Heart right ventricle (tissue), 16 donors: ENCODE data around the gene ZSCAN22. TPM values are rescaled to one million over a fixed set of nuclear protein-coding genes. Genes with fewer than 3 reads are reported as not detected.

Experiments
- ATAC-seq, 8 donors: fragments of 200-7000 bp; cut with Tn5 transposase; one replicate each; pipeline ENCODE4 v1.9.1; 2020; ENCODE audit warnings: mild to moderate bottlenecking in 8 of 8, moderate library complexity in 8 of 8, moderate number of reproducible peaks in 1 of 8
- DNase-seq, 2 donors: peaks; one replicate each; pipeline ENCODE4 v3.0.0-alpha.2; 2020
- H3K27ac ChIP-seq, 10 donors: fragments of 200-600 bp; sonication (generic) in 2 of 10; one replicate each; pipeline versions ENCODE4 v1.5.0 to v1.8.0; 2020 to 2022; ENCODE audit warnings: mild to moderate bottlenecking in 3 of 10
- H3K27me3 ChIP-seq, 7 donors: fragments of 200-600 bp; one replicate each; pipeline ENCODE4 v1.8.0; 2021 to 2022; ENCODE audit warnings: mild to moderate bottlenecking in 2 of 7
- H3K36me3 ChIP-seq, 9 donors: fragments of 200-600 bp; sonication (generic) in 1 of 9; one replicate each; pipeline versions ENCODE4 v1.5.0 to v1.8.0; 2020 to 2022; ENCODE audit warnings: mild to moderate bottlenecking in 2 of 9
- H3K4me1 ChIP-seq, 9 donors: fragments of 200-600 bp; sonication (generic) in 1 of 9; one replicate each; pipeline versions ENCODE4 v1.5.0 to v1.8.0; 2020 to 2022; ENCODE audit warnings: mild to moderate bottlenecking in 4 of 9
- H3K4me3 ChIP-seq, 10 donors: fragments of 200-600 bp; sonication (generic) in 2 of 10; one replicate each; pipeline versions ENCODE4 v1.5.0 to v1.8.0; 2020 to 2022; ENCODE audit warnings: mild to moderate bottlenecking in 7 of 10, moderate library complexity in 2 of 10
- H3K9me3 ChIP-seq, 11 donors: fragments of 200-600 bp in 10 of 11; sonication (generic) in 2 of 11; one replicate each; pipeline versions ENCODE4 v1.5.0 to v1.8.0; 2013 to 2022; ENCODE audit warnings: mild to moderate bottlenecking in 2 of 11, control low read depth in 1 of 11, moderate library complexity in 1 of 11
- CTCF ChIP-seq, 9 donors: fragments of 200-600 bp; sonication (generic) in 2 of 9; IDR thresholded peaks; one replicate each; pipeline versions ENCODE4 v1.5.0 to v1.8.0; 2021 to 2022; ENCODE audit warnings: antibody characterized with exemption in 9 of 9, mild to moderate bottlenecking in 5 of 9, moderate library complexity in 1 of 9
- WGBS, 2 donors: extraction: QIAGEN DNeasy Blood & Tissue Kit; methylation state at CpG; one replicate each; pipeline ENCODE4 v1.1.7; 2013; ENCODE audit warnings: inconsistent platforms in 1 of 2; 5-methylcytosine and 5-hydroxymethylcytosine counted together
- intact Hi-C, 10 donors: fragments of 100-400 bp; cut with DNase I; formaldehyde crosslinking; loops; one replicate each; pipeline versions ENCODE4 v1.11.1 to v1.14.2; 2022
- polyA plus RNA-seq, 2 donors: library from polyadenylated mRNA; stranded (reverse); fragments of 200-250 nt; gene quantifications; one replicate each; pipeline ENCODE4 v1.2.3, GENCODE V29; 2013
- total RNA-seq, 10 donors: library from RNA; stranded (reverse); fragmentation: NEBNext Ultra II Directional in 3 of 10; extraction: Animal tissue kit (Norgen Biotek cat#: 25700) in 3 of 10; gene quantifications; one replicate each; pipeline versions ENCODE4 v1.2.1 to v1.2.4, GENCODE V29; 2021 to 2023
- donor health status: Arrhythmogenic right ventricular cardiomyopathy.
- donor health status: ischemic (EF 13 %, LVEDD 7.1; RV severe dilation, severe dysfunction).
- donor health status: healthy with polysubstance abuse.
- donor health status: DM: no; HTN: yes; CAD: no.
- donor health status: DM: no; HTN: no; CAD: no.
- donor health status: ischemic (EF 25% LVEDD 6.9; RV normal size, moderate dysfunction).
- donor health status: ischemic (EF 25% LVEDD 5.7; RV mildly dilated, moderate dysfunction).
- donor health status: healthy.
- donor health status: DM: yes; HTN: yes; CAD: no.
- donor health status: Ischemic cardiomyopathy.
- donor health status: ischemic (EF 35%, LVEDD 5.7; RV mildly dilated, moderate dysfunction).
- donor health status: nonischemic (EF 11% LVEDD 7.7; RV severe dilation, severe dysfunction).
- donor health status: DM: yes; HTN: yes; CAD: no.
- donor health status: PGD.
- donor health status: ischemic (EF 29% LVEDD 5.4; RV normal size, mild dysfunction).
- donor health status: nonischemic (EF 23%, LVEDD 6.1; RV moderate dilation, normal function).

The ZSCAN22 gene
- total and polyA plus RNA-seq, 12 donors: 0.80 to 2.1 (median 1.4) TPM

- 82% methylated on average over 26 of the region's 26 CpGs for whole genome bisulfite sequencing, 2 donors
- Histone ChIP-seq H3K36me3 (peaks cover 0 to 4% (median 0%) of the 10 kb centered on the region in 9 donors), H3K4me1 (peaks cover 8 to 48% (median 39%) of the 10 kb centered on the region in 9 donors), H3K27me3 (peaks cover 6 to 82% (median 64%) of the 10 kb centered on the region in 7 donors), H3K27ac (no peak within 1 kb of the TSS), H3K4me3 (no peak within 1 kb of the TSS), H3K9me3 (no peaks in the 10 kb centered on the region)
- intact Hi-C loops: no loop called here
- no peak for ATAC-seq
- no peak for DNase-seq
- no peak for TF ChIP-seq CTCF (IDR thresholded peaks at IDR 0.05)
Observed at GRCh38 chr19:58352760-58353671, 26.2 kb downstream of the ZSCAN22 start, which contains the start of gene A1BG. Gene A1BG (minus strand): TSS chr19:58353492. CDS start chr19:58353437, 55 bp downstream.

GRCh38 chr19:58353717-58354477 is 27.1 kb downstream of the ZSCAN22 start:
- no peak for TF ChIP-seq CTCF (IDR thresholded peaks at IDR 0.05)
- Histone ChIP-seq H3K36me3 (peaks cover 0 to 4% (median 0%) of the 10 kb centered on the region in 9 donors), H3K27me3 (peaks cover 6 to 79% (median 55%) of the 10 kb centered on the region in 7 donors), H3K27ac (no peak overlapping the region), H3K4me3 (no peak overlapping the region), H3K9me3 (no peaks in the 10 kb centered on the region), H3K4me1 (peaks cover 8 to 47% (median 37%) of the 10 kb centered on the region in 9 donors)
- DNase-seq (no peak), ATAC-seq (no peak)
- intact Hi-C loops: no loop called here
- 89 to 91% methylated on average over 15 of the region's 15 CpGs for WGBS, 2 donors

- no peak for TF ChIP-seq CTCF (IDR thresholded peaks at IDR 0.05)
- Histone ChIP-seq H3K27ac (no peak overlapping the region), H3K36me3 (peaks cover 0 to 4% (median 0%) of the 10 kb centered on the region in 9 donors), H3K4me1 (peaks cover 8 to 45% (median 33%) of the 10 kb centered on the region in 9 donors), H3K27me3 (peaks cover 6 to 72% (median 48%) of the 10 kb centered on the region in 7 donors), H3K4me3 (no peak overlapping the region), H3K9me3 (no peaks in the 10 kb centered on the region)
- intact Hi-C loops: no loop called here
- no peak for ATAC-seq
- 84% methylated on average over 6 of the region's 6 CpGs for WGBS, 2 donors
- no peak for DNase-seq
Observed at GRCh38 chr19:58354478-58355030, 27.8 kb downstream of the ZSCAN22 start.
